Right lobe of liver (tissue), 6 donors: ENCODE results near the gene MN1. TPM values are rescaled to one million over a fixed set of nuclear protein-coding genes. Genes with fewer than 3 reads are reported as not detected.

ENCODE experiments used
- ATAC-seq, 4 donors: fragments of 200-7000 bp; cut with Tn5 transposase; one replicate each; pipeline ENCODE4 v1.9.1; 2020; ENCODE audit warnings: mild to moderate bottlenecking in 4 of 4, moderate library complexity in 4 of 4
- DNase-seq, 3 donors: peaks; one replicate each; pipeline ENCODE4 v3.0.0-alpha.2; 2020
- H3K27ac ChIP-seq, 3 donors: fragments of 200-600 bp; one replicate each; pipeline ENCODE4 v1.8.0; 2022
- H3K27me3 ChIP-seq, 2 donors: fragments of 200-600 bp; one replicate each; pipeline ENCODE4 v1.8.0; 2022
- H3K36me3 ChIP-seq, 4 donors: fragments of 200-600 bp; sonication (generic) in 1 of 4; one replicate each; pipeline versions ENCODE4 v1.5.1 to v1.8.0; 2017 to 2022; ENCODE audit warnings: control low read depth in 1 of 4
- H3K4me1 ChIP-seq, 4 donors: fragments of 200-600 bp; sonication (generic) in 1 of 4; one replicate each; pipeline versions ENCODE4 v1.5.1 to v1.8.0; 2017 to 2022; ENCODE audit warnings: control low read depth in 1 of 4
- H3K4me3 ChIP-seq, 3 donors: fragments of 200-600 bp; one replicate each; pipeline ENCODE4 v1.8.0; 2022
- H3K9me3 ChIP-seq, 4 donors: fragments of 200-600 bp; sonication (generic) in 1 of 4; one replicate each; pipeline versions ENCODE4 v1.5.1 to v1.8.0; 2017 to 2022; ENCODE audit warnings: control low read depth in 1 of 4
- POLR2A ChIP-seq: fragments of 450-650 bp; IDR thresholded peaks from one replicate; pipeline ENCODE4 v1.6.1; 2017; ENCODE audit warnings: antibody characterized with exemption, mild to moderate bottlenecking
- WGBS: methylation state at CpG from one replicate; pipeline ENCODE4 v1.1.6; 2018; ENCODE audit warnings: low coverage, low lambda C conversion rate; ENCODE audit not compliant: insufficient coverage; ENCODE audit errors: missing lambda C conversion rate; 5-methylcytosine and 5-hydroxymethylcytosine counted together
- intact Hi-C, 2 donors: fragments of 100-400 bp; cut with DNase I; formaldehyde crosslinking; loops; one replicate each; pipeline versions ENCODE4 v1.11.2 to v1.14.1; 2022
- total RNA-seq, 6 experiments: library from RNA; depleted of rRNA in 2 of 6; stranded (reverse); fragments of >200 nt in 2 of 6; fragmentation: NEBNext Ultra II Directional in 3 of 6; extraction: Animal tissue kit (Norgen Biotek cat#: 25700) in 3 of 6; gene quantifications; one replicate each; pipeline versions ENCODE4 v1.1.0 to v1.2.4, GENCODE V29; 2016 to 2023
- TF ChIP-seq, protein P1 (sequence below), 4 donors: fragments of 200-600 bp in 3 of 4; fragments of 450-650 bp in 1 of 4; IDR thresholded peaks; one replicate each; pipeline versions ENCODE4 v1.5.1 to v1.8.0; 2016 to 2022; ENCODE audit warnings: antibody characterized with exemption in 4 of 4, mild to moderate bottlenecking in 2 of 4
- donor health status: DM: no; HTN: yes; CAD: no.
- donor health status: DM: no; HTN: no; CAD: no.
- donor health status: DM: no; HTN: no; CAD: no.
- donor health status: DM: no; HTN: yes; CAD: no.
- donor health status: DM: no; HTN: yes; CAD: no.

Gene MN1
- total RNA-seq, 6 experiments from 2014 or later = 0.10 to 0.77 (median 0.46) TPM

- H3K4me3 ChIP-seq = no peak overlapping the region
- intact Hi-C loops = no loop called here
- TF ChIP-seq, protein P1, sequence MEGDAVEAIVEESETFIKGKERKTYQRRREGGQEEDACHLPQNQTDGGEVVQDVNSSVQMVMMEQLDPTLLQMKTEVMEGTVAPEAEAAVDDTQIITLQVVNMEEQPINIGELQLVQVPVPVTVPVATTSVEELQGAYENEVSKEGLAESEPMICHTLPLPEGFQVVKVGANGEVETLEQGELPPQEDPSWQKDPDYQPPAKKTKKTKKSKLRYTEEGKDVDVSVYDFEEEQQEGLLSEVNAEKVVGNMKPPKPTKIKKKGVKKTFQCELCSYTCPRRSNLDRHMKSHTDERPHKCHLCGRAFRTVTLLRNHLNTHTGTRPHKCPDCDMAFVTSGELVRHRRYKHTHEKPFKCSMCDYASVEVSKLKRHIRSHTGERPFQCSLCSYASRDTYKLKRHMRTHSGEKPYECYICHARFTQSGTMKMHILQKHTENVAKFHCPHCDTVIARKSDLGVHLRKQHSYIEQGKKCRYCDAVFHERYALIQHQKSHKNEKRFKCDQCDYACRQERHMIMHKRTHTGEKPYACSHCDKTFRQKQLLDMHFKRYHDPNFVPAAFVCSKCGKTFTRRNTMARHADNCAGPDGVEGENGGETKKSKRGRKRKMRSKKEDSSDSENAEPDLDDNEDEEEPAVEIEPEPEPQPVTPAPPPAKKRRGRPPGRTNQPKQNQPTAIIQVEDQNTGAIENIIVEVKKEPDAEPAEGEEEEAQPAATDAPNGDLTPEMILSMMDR (IDR thresholded peaks at IDR 0.05) = peak in 3 of 4 donors; percentile 7 to 41 (median 15)
- no peak for TF ChIP-seq POLR2A
- H3K27ac ChIP-seq = no peak overlapping the region
- 87% methylated on average over 2 of the region's 6 CpGs for WGBS
- H3K4me1 ChIP-seq = no peaks in the 10 kb centered on the region
- no peaks in the 10 kb centered on the region for H3K36me3 ChIP-seq
- H3K9me3 ChIP-seq = no peaks in the 10 kb centered on the region
- ATAC-seq (peak in 1 of 4 donors; percentile 18), DNase-seq (no peak)
- no peaks in the 10 kb centered on the region for H3K27me3 ChIP-seq
These were observed 23.6 kb upstream of the MN1 start for GRCh38 chr22:27825174-27825573.

- DNase-seq (no peak), ATAC-seq (no peak)
- no peaks in the 10 kb centered on the region for H3K36me3 ChIP-seq
- H3K4me1 ChIP-seq = no peaks in the 10 kb centered on the region
- TF ChIP-seq POLR2A = no peak
- TF ChIP-seq, protein P1 (IDR thresholded peaks at IDR 0.05) = no peak
- intact Hi-C loops = no loop called here
- no peak overlapping the region for H3K27ac ChIP-seq
- no peaks in the 10 kb centered on the region for H3K27me3 ChIP-seq
- H3K4me3 ChIP-seq = no peak overlapping the region
- no peaks in the 10 kb centered on the region for H3K9me3 ChIP-seq
- WGBS = 92% methylated on average over 1 of the region's 1 CpG
These were observed 21.7 kb upstream of the MN1 start for GRCh38 chr22:27823221-27823620.

GRCh38 chr22:27820896-27821866 is 19.6 kb upstream of the MN1 start:
- H3K27me3 ChIP-seq = no peaks in the 10 kb centered on the region
- H3K4me3 ChIP-seq = no peak overlapping the region
- no peak for ATAC-seq
- H3K4me1 ChIP-seq = no peaks in the 10 kb centered on the region
- 86% methylated on average over 11 of the region's 22 CpGs for WGBS
- H3K27ac ChIP-seq = no peak overlapping the region
- H3K9me3 ChIP-seq = no peaks in the 10 kb centered on the region
- DNase-seq = no peak
- no peaks in the 10 kb centered on the region for H3K36me3 ChIP-seq
- intact Hi-C loops = no loop called here
- TF ChIP-seq POLR2A = no peak
- TF ChIP-seq, protein P1 (IDR thresholded peaks at IDR 0.05) = no peak

DNA sequence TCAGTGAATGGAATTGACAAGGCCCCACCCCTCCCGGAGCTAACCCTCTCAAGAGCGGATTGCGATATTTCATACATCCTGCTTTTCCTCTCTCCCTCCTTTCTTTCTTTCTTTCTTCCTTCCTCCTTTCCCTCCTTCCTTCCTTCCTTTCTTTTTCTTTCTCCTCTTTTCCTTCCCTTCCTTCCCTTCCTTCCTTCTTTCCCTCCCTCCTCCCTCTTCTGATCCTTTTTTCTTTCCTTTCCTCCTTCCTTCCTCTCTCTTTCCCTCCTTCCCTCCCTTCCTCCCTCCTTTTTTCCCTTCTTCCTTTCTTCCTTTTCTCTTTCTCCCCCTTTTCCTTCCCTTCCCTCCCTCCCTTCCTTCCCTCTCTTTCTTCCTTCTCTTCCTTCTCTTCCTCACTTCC is 15.0 kb upstream of the MN1 start:
- Histone ChIP-seq H3K27ac (no peak overlapping the region), H3K36me3 (no peaks in the 10 kb centered on the region), H3K9me3 (no peaks in the 10 kb centered on the region), H3K4me1 (no peaks in the 10 kb centered on the region), H3K27me3 (no peaks in the 10 kb centered on the region), H3K4me3 (no peak overlapping the region)
- intact Hi-C loops = no loop called here
- ATAC-seq (no peak), DNase-seq (no peak)
- WGBS = 90% methylated on average over 3 of the region's 3 CpGs
- no peak for TF ChIP-seq POLR2A
- TF ChIP-seq, protein P1 (IDR thresholded peaks at IDR 0.05) = no peak
